ENCODE measurements around the gene UBE2E3. TPM values are rescaled to one million over a fixed set of nuclear protein-coding genes. Genes with fewer than 3 reads are reported as not detected.

UBE2E3 gene
- total RNA-seq, 4 donors from 2014 or later: 20.2 to 69.9 (median 65.4) TPM

- Histone ChIP-seq H3K4me1 (peaks cover 14 to 34% (median 24%) of the 10 kb centered on the region in 4 donors), H3K4me3 (peak overlapping the region in 2 of 4 donors; percentile 62 to 71), H3K27ac (peak overlapping the region; percentile 80 to 90 (median 86)), H3K27me3 (no peaks in the 10 kb centered on the region), H3K36me3 (no peaks in the 10 kb centered on the region), H3K9me3 (no peaks in the 10 kb centered on the region)
- no peak for DNase-seq
- TF ChIP-seq POLR2AphosphoS5 (IDR thresholded peaks at IDR 0.05) (no peak), EP300 (IDR thresholded peaks at IDR 0.05; ENCODE audit: low read depth) (no peak), CTCF (IDR thresholded peaks at IDR 0.05) (no peak), POLR2A (IDR thresholded peaks at IDR 0.05) (no peak)
- in situ Hi-C loops (cut with MboI; ENCODE audit: low pct_ligation_motif_present in 1 of 4, low pct_unique_long_range_greater_than_20kb in 1 of 4, low sequenced_read_pairs in 3 of 4) (no loop called here), intact Hi-C loops (cut with DNase I; ENCODE audit: low total_unique reads) (loop anchor here (10.0 kb wide), 1 partner anchor 854 kb away; no protein-coding TSS in a partner anchor)
- 46 to 57% methylated on average over 5 to 7 of the region's 7 CpGs for WGBS, 2 donors (ENCODE audit: low coverage in 1 of 2)
These were observed 1.3 kb upstream of the UBE2E3 start for GRCh38 chr2:180978903-180979748.

- H3K36me3 ChIP-seq: no peaks in the 10 kb centered on the region
- H3K9me3 ChIP-seq: no peaks in the 10 kb centered on the region
- intact Hi-C loops (cut with DNase I; ENCODE audit: low total_unique reads) (loop anchor here (10.0 kb wide), 1 partner anchor 855 kb away; no protein-coding TSS in a partner anchor), in situ Hi-C loops (cut with MboI; ENCODE audit: low pct_ligation_motif_present in 1 of 4, low pct_unique_long_range_greater_than_20kb in 1 of 4, low sequenced_read_pairs in 3 of 4) (no loop called here)
- 16 to 34% methylated on average over 5 to 9 of the region's 9 CpGs for WGBS, 2 donors (ENCODE audit: low coverage in 1 of 2)
- TF ChIP-seq CTCF (IDR thresholded peaks at IDR 0.05) (no peak), EP300 (IDR thresholded peaks at IDR 0.05; ENCODE audit: low read depth) (no peak), POLR2AphosphoS5 (IDR thresholded peaks at IDR 0.05) (no peak), POLR2A (IDR thresholded peaks at IDR 0.05) (no peak)
- no peaks in the 10 kb centered on the region for H3K27me3 ChIP-seq
- peak overlapping the region; percentile 62 to 76 (median 67) for H3K4me3 ChIP-seq
- DNase-seq: no peak
- H3K4me1 ChIP-seq: peaks cover 14 to 40% (median 26%) of the 10 kb centered on the region in 4 donors
- peak overlapping the region; percentile 80 to 90 (median 86) for H3K27ac ChIP-seq
These were observed 678 bp upstream of the UBE2E3 start for GRCh38 chr2:180979749-180980105.

GRCh38 chr2:180980943-180981911 is 822 bp downstream of the UBE2E3 start:
- peak overlapping the region; percentile 80 to 90 (median 86) for H3K27ac ChIP-seq
- peak; percentile 25 for DNase-seq
- no peaks in the 10 kb centered on the region for H3K36me3 ChIP-seq
- TF ChIP-seq POLR2AphosphoS5 (IDR thresholded peaks at IDR 0.05): no peak
- TF ChIP-seq EP300 (IDR thresholded peaks at IDR 0.05; ENCODE audit: low read depth): no peak
- no peak for TF ChIP-seq CTCF (IDR thresholded peaks at IDR 0.05)
- TF ChIP-seq POLR2A (IDR thresholded peaks at IDR 0.05): no peak
- WGBS, 2 donors (ENCODE audit: low coverage in 1 of 2): 1% methylated on average over 12 to 34 of the region's 81 CpGs
- H3K27me3 ChIP-seq: no peaks in the 10 kb centered on the region
- H3K4me3 ChIP-seq: peak overlapping the region; percentile 33 to 76 (median 66)
- peaks cover 14 to 50% (median 30%) of the 10 kb centered on the region in 4 donors for H3K4me1 ChIP-seq
- intact Hi-C loops (cut with DNase I; ENCODE audit: low total_unique reads): no loop called here
- H3K9me3 ChIP-seq: no peaks in the 10 kb centered on the region
- in situ Hi-C loops (cut with MboI; ENCODE audit: low pct_ligation_motif_present in 1 of 4, low pct_unique_long_range_greater_than_20kb in 1 of 4, low sequenced_read_pairs in 3 of 4): no loop called here
